Upper lobe of left lung (tissue), 6 donors: ENCODE data around the gene CUTC. TPM values are rescaled to one million over a fixed set of nuclear protein-coding genes. Genes with fewer than 3 reads are reported as not detected.

Source experiments
- ATAC-seq, 2 donors: fragments of 200-7000 bp; cut with Tn5 transposase; one replicate each; pipeline ENCODE4 v1.9.1; 2022; ENCODE audit warnings: mild to moderate bottlenecking in 2 of 2, moderate library complexity in 2 of 2; ENCODE audit not compliant: low FRiP score in 2 of 2
- DNase-seq, 2 donors: peaks; one replicate each; pipeline ENCODE4 v3.0.0-alpha.2; 2019 to 2020
- H3K27ac ChIP-seq, 4 donors: fragments of 200-600 bp; sonication (generic); one replicate each; pipeline ENCODE4 v1.5.1; 2016 to 2019
- H3K27me3 ChIP-seq, 4 donors: fragments of 200-600 bp; sonication (generic); one replicate each; pipeline ENCODE4 v1.5.1; 2017 to 2019
- H3K36me3 ChIP-seq, 4 donors: fragments of 200-600 bp; sonication (generic); one replicate each; pipeline ENCODE4 v1.5.1; 2016 to 2019
- H3K4me1 ChIP-seq, 4 donors: fragments of 200-600 bp; sonication (generic); one replicate each; pipeline ENCODE4 v1.5.1; 2018 to 2019
- H3K4me3 ChIP-seq, 4 donors: fragments of 200-600 bp; sonication (generic); one replicate each; pipeline ENCODE4 v1.5.1; 2017 to 2019; ENCODE audit warnings: mild to moderate bottlenecking in 2 of 4, moderate library complexity in 1 of 4
- H3K9me3 ChIP-seq, 4 donors: fragments of 200-600 bp; sonication (generic); one replicate each; pipeline ENCODE4 v1.5.1; 2018 to 2019
- EP300 ChIP-seq, 4 donors: sonication (generic); formaldehyde crosslinking; IDR thresholded peaks; one replicate each; pipeline ENCODE4 v1.5.1; 2017; ENCODE audit warnings: antibody characterized with exemption in 4 of 4, control low read depth in 2 of 4
- POLR2A ChIP-seq, 4 donors: fragments of 450-650 bp; IDR thresholded peaks; one replicate each; pipeline ENCODE4 v1.5.1; 2016 to 2017; ENCODE audit warnings: antibody characterized with exemption in 4 of 4, mild to moderate bottlenecking in 2 of 4
- POLR2AphosphoS5 ChIP-seq, 2 donors: sonication (generic); formaldehyde crosslinking; IDR thresholded peaks; one replicate each; pipeline ENCODE4 v1.5.1; 2017; ENCODE audit warnings: antibody characterized with exemption in 2 of 2
- WGBS, 2 donors: methylation state at CpG; one replicate each; pipeline ENCODE4 v1.1.5; 2017 to 2018; 5-methylcytosine and 5-hydroxymethylcytosine counted together
- total RNA-seq, 6 donors: library from RNA; depleted of rRNA in 4 of 6; stranded (reverse); fragments of >200 nt in 4 of 6; gene quantifications; one replicate each; pipeline versions ENCODE4 v1.1.0 to v1.2.1, GENCODE V29; 2016 to 2021
- TF ChIP-seq, protein P1 (sequence below), 6 experiments: fragments of 450-650 bp in 4 of 6; fragments of 200-600 bp in 2 of 6; sonication (generic) in 2 of 6; IDR thresholded peaks; one replicate each; pipeline ENCODE4 v1.5.1; 2016 to 2019; ENCODE audit warnings: antibody characterized with exemption in 6 of 6
- donor health status: DM: no; HTN: no; CAD: no; lungs with moderate emphysema.
- donor health status: DM: no; HTN: yes; CAD: no; lungs with severe emphysema.

Gene CUTC
- total RNA-seq, 6 donors from 2014 or later: 10.7 to 35.6 (median 15.8) TPM

DNA sequence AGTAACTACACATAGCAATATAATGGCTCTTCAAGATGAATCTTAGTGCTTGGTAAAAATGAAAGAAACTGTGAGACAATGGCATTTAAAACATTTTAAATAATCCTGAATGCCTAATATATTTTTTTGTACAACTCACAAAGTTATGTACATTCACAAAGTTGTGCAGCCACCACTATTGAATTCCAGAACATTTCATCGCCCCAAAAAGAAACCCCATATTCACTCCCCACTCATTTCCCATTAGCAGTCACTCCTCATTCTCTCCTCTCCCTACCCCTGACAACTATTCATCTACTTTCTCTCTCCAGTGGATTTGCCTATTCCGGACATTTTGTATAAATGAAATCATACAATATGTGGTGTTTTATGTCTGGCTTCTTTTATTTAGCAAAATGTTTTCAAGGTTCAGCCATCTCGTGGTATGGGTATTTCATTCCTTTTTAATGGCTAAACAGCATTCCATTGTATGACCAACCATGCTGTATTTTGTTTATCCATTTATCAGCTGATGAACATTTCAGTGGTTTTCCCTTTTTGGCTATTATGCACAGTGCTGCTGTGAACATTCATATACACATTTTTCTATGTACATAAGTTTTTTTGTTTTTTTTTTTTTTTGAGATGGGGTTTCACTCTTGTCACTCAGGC lies 38.0 kb upstream of the CUTC start:
- no peak for ATAC-seq
- 91 to 92% methylated on average over 3 of the region's 3 CpGs for WGBS, 2 donors
- peaks cover 11 to 70% (median 44%) of the 10 kb centered on the region in 4 donors for H3K36me3 ChIP-seq
- H3K27ac ChIP-seq: no peak overlapping the region
- H3K4me3 ChIP-seq: no peak overlapping the region
- TF ChIP-seq, protein P1, sequence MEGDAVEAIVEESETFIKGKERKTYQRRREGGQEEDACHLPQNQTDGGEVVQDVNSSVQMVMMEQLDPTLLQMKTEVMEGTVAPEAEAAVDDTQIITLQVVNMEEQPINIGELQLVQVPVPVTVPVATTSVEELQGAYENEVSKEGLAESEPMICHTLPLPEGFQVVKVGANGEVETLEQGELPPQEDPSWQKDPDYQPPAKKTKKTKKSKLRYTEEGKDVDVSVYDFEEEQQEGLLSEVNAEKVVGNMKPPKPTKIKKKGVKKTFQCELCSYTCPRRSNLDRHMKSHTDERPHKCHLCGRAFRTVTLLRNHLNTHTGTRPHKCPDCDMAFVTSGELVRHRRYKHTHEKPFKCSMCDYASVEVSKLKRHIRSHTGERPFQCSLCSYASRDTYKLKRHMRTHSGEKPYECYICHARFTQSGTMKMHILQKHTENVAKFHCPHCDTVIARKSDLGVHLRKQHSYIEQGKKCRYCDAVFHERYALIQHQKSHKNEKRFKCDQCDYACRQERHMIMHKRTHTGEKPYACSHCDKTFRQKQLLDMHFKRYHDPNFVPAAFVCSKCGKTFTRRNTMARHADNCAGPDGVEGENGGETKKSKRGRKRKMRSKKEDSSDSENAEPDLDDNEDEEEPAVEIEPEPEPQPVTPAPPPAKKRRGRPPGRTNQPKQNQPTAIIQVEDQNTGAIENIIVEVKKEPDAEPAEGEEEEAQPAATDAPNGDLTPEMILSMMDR (IDR thresholded peaks at IDR 0.05): no peak
- TF ChIP-seq POLR2AphosphoS5 (IDR thresholded peaks at IDR 0.05) (no peak), EP300 (IDR thresholded peaks at IDR 0.05) (no peak), POLR2A (IDR thresholded peaks at IDR 0.05) (no peak)
- no peaks in the 10 kb centered on the region for H3K9me3 ChIP-seq
- no peak for DNase-seq
- H3K4me1 ChIP-seq: no peaks in the 10 kb centered on the region
- H3K27me3 ChIP-seq: no peaks in the 10 kb centered on the region

DNA sequence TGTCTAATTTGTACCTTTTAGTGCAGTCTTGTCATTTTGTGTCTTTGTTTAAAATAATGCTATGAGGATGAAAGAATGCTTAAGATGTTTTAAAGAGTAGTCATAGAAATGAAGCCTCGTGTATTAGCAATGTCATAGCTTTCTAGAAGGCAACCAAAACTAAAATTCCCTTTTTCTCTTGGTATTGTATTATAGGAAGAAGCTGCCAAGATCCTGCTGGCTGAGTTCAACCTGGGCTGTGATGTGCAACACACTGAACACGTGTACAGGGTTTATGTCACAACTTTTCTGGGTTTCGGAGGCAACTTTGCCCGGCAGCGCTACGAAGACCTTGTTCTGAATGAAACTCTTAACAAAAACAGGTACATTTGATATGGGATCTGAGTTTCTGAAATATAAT lies 36.3 kb upstream of the CUTC start:
- 91 to 92% methylated on average over 6 of the region's 6 CpGs for WGBS, 2 donors
- DNase-seq: no peak
- H3K4me3 ChIP-seq: no peak overlapping the region
- H3K27me3 ChIP-seq: no peaks in the 10 kb centered on the region
- TF ChIP-seq POLR2A (IDR thresholded peaks at IDR 0.05): no peak
- TF ChIP-seq POLR2AphosphoS5 (IDR thresholded peaks at IDR 0.05): no peak
- TF ChIP-seq, protein P1 (IDR thresholded peaks at IDR 0.05): no peak
- no peak for TF ChIP-seq EP300 (IDR thresholded peaks at IDR 0.05)
- peaks cover 11 to 84% (median 45%) of the 10 kb centered on the region in 4 donors for H3K36me3 ChIP-seq
- no peaks in the 10 kb centered on the region for H3K9me3 ChIP-seq
- no peaks in the 10 kb centered on the region for H3K4me1 ChIP-seq
- H3K27ac ChIP-seq: no peak overlapping the region
- ATAC-seq: no peak

- Histone ChIP-seq H3K4me1 (no peaks in the 10 kb centered on the region), H3K27ac (no peak overlapping the region), H3K27me3 (no peaks in the 10 kb centered on the region), H3K4me3 (no peak overlapping the region), H3K36me3 (peaks cover 19 to 88% (median 47%) of the 10 kb centered on the region in 4 donors), H3K9me3 (no peaks in the 10 kb centered on the region)
- DNase-seq (no peak), ATAC-seq (no peak)
- TF ChIP-seq EP300 (IDR thresholded peaks at IDR 0.05): no peak
- TF ChIP-seq POLR2A (IDR thresholded peaks at IDR 0.05): no peak
- TF ChIP-seq, protein P1 (IDR thresholded peaks at IDR 0.05): no peak
- TF ChIP-seq POLR2AphosphoS5 (IDR thresholded peaks at IDR 0.05): no peak
- WGBS, 2 donors: 88 to 90% methylated on average over 8 of the region's 8 CpGs
These were observed 33.4 kb upstream of the CUTC start for GRCh38 chr10:99698504-99699080.

GRCh38 chr10:99700649-99701048 lies 31.4 kb upstream of the CUTC start:
- Histone ChIP-seq H3K27me3 (no peaks in the 10 kb centered on the region), H3K27ac (no peak overlapping the region), H3K36me3 (peaks cover 19 to 94% (median 56%) of the 10 kb centered on the region in 4 donors), H3K4me3 (no peak overlapping the region), H3K4me1 (no peaks in the 10 kb centered on the region), H3K9me3 (no peaks in the 10 kb centered on the region)
- WGBS, 2 donors: 89 to 93% methylated on average over 4 of the region's 4 CpGs
- TF ChIP-seq, protein P1 (IDR thresholded peaks at IDR 0.05): no peak
- no peak for TF ChIP-seq POLR2AphosphoS5 (IDR thresholded peaks at IDR 0.05)
- no peak for TF ChIP-seq POLR2A (IDR thresholded peaks at IDR 0.05)
- no peak for TF ChIP-seq EP300 (IDR thresholded peaks at IDR 0.05)
- DNase-seq: no peak
- ATAC-seq: no peak
